ENCODE data around the gene NAP1L4. TPM values are rescaled to one million over a fixed set of nuclear protein-coding genes. Genes with fewer than 3 reads are reported as not detected.

Gene NAP1L4
- total RNA-seq, 2 experiments from 2014 or later: 261 to 263 TPM

DNA sequence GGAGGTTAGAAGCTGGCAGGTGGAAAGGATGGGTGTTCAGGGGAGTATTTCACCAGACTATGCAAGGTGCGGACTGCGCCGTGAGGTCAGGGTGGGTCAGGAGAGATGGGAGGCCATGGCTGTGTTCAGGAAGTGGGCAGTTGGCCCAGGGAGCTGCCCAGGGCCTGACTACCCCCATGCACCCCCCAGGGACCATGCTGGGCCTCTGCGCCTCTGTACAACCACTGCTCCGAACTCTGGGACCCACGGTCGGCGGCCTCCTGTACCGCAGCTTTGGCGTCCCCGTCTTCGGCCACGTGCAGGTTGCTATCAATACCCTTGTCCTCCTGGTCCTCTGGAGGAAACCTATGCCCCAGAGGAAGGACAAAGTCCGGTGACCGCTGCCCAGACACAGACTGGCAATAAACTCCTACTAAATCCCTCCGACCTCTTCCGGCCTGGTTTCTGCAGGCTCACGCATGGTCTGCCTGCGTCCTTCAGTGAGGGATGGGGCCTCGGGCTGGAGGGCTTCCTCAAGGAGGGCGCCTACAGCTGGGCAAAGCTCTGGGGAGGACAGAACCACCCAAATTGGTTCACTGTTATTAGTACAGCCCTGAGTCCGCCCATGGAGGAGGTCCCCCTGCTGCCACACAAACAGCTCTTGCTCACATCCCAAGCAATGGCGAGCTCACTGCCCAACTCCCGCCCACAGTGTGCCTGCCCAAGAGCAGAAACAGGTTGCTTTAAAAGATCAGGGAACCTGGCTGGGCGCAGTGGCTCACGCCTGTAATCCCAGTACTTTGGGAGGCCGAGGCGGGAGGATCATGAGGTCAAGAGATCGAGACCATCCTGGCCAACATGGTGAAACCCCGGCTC, 67.1 kb downstream of the NAP1L4 start:
- Mint-ChIP-seq H3K27me3 (peaks cover 11% of the 10 kb centered on the region), H3K4me1 (ENCODE audit: low read depth) (peaks cover 13% of the 10 kb centered on the region), H3K27ac (no peak overlapping the region), H3K9me3 (no peaks in the 10 kb centered on the region), H3K36me3 (no peaks in the 10 kb centered on the region), H3K4me3 (no peak overlapping the region)
- ChIA-PET CTCF (interaction anchor here (0.8 to 1.4 kb wide), 2 partner anchors 33 to 37 kb away, joined by 3 to 4 read pairs; no protein-coding TSS in a partner anchor), POLR2A (no interaction called here)
- no peak for DNase-seq
- intact Hi-C loops (cut with micrococcal nuclease): no loop called here

DNA sequence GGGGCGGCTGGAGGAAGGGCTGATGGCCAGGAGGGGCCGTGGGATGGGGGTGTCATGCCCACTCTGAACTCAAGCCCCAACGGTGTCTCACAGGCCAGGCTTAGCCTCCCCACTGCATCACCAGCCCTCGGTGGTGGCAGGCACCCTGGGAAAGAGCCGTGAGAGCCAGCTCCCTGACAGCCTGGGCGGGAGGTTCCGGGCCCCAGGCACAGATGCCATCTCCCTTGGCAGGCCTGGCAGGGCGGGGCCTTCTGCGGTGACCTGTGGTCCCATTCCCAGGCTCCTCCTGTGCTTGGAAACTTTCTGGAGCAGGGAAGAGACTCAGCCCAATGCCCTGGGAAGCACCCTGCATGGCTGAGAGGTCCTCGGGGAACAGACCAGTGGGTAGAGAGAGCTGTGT, 67.7 kb downstream of the NAP1L4 start:
- Mint-ChIP-seq H3K4me1 (ENCODE audit: low read depth) (peaks cover 11% of the 10 kb centered on the region), H3K4me3 (no peak overlapping the region), H3K27ac (no peak overlapping the region), H3K27me3 (peaks cover 11% of the 10 kb centered on the region), H3K36me3 (no peaks in the 10 kb centered on the region), H3K9me3 (no peaks in the 10 kb centered on the region)
- DNase-seq: no peak
- ChIA-PET CTCF (no interaction called here), POLR2A (no interaction called here)
- intact Hi-C loops (cut with micrococcal nuclease): no loop called here

DNA sequence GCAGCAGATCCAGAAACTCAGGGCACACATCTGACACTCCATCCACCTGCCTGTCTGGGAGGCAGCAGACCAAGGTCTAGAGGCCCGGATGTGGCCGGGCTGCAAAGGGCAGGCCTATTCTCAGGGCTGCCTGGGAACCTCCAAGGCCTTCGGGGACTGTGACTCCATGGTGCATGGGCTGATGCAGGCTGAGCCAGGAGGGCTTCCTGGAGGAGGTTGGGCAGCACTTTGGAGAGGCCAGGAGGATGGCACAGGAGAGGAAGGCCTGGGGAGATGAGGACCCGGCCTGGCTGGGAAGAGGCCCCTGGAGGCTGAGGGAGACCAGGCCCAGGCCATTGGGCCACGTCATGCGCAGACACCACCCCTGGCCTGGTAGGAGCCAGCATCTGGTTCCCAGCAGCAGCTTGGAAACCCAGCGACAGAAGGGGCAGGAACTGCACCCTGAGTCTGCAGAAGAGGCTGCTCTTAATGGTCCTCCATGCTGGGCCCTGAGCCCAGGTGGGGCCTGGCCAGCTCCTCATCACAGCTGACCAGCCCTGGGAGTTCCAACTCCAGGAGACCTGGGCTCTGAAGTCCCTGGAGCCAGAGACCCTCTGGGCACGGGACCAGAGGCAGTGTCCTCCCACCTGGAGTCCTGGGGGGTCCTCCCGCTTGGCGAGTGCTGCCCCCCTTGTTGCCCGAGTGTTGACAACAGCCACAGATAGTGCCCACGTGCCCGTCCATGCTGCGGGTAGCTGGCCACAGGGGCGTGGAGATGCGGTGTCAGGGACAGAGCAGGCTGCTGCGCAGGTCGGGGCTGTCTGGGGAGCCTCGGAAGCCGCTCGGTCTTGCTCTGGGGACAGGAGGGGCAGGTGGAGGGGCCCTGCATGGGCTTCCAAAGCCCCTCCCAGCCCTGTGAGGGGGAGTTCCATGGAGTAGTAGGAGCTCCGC, 68.4 kb downstream of the NAP1L4 start:
- Mint-ChIP-seq H3K36me3 (no peaks in the 10 kb centered on the region), H3K4me3 (no peak overlapping the region), H3K27me3 (peaks cover 8% of the 10 kb centered on the region), H3K4me1 (ENCODE audit: low read depth) (peaks cover 8% of the 10 kb centered on the region), H3K9me3 (no peaks in the 10 kb centered on the region), H3K27ac (no peak overlapping the region)
- CTCF ChIA-PET: no interaction called here
- POLR2A ChIA-PET: no interaction called here
- intact Hi-C loops (cut with micrococcal nuclease): no loop called here
- no peak for DNase-seq

DNA sequence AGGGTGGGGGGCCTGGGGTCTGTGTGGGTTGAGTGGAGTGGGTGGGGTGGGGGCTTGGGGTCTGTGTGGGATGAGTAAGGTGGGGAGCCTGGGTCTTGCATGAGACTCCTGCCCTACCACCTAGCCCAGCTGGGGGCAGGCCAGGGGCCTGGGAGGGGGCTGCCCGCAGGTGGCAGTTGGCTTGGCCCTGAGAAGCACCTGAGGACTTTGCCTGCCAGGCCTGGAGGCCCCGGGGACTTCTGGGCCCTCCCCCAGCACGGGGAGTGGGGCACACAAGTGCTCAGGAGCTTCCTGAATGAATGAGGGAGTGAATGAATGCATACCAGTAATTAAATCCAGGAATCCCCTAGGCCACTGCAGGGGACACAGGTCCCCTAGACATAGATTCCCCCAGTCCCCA, 69.5 kb downstream of the NAP1L4 start:
- peaks cover under 1% of the 10 kb centered on the region for H3K4me1 Mint-ChIP-seq (ENCODE audit: low read depth)
- no peaks in the 10 kb centered on the region for H3K36me3 Mint-ChIP-seq
- intact Hi-C loops (cut with micrococcal nuclease): no loop called here
- H3K27me3 Mint-ChIP-seq: peaks cover 2% of the 10 kb centered on the region
- ChIA-PET POLR2A (no interaction called here), CTCF (no interaction called here)
- H3K27ac Mint-ChIP-seq: no peak overlapping the region
- no peak for DNase-seq
- H3K4me3 Mint-ChIP-seq: no peak overlapping the region
- no peaks in the 10 kb centered on the region for H3K9me3 Mint-ChIP-seq

DNA sequence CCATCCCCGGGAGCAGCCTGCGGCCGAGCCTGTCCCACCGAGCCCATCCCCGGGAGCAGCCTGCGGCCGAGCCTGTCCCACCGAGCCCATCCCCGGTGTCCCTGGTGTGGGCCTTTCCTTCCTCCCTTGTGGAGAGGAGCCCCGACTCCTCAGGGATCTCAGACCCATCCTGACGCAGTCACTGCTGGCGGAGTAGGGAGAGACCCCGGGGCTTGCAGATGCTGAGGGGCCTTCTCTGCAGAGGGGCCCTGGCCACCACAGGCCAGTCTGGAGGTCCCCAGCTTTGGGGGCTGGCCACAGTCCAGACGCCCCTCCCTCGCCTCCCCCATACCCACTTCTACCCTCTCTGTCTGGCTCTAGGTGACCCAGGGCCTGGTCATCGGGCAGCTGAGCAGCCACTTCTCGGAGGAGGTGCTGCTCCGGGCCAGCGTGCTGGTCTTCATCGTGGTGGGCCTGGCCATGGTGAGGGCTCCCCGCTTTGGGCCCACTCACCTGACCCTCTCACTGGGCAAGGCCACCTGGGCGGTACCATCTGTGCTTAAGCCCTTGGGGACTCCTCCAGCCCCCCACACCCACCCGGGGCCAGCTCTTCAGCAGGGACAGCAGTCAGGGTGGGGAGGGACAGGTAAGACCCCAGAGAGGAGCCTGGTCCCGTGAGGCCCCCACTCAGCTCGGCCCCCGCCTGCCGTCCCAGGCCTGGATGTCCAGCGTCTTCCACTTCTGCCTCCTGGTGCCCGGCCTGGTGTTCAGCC, 70.2 kb downstream of the NAP1L4 start:
- no peak overlapping the region for H3K4me3 Mint-ChIP-seq
- no peak for DNase-seq
- no peaks in the 10 kb centered on the region for H3K36me3 Mint-ChIP-seq
- CTCF ChIA-PET: no interaction called here
- H3K4me1 Mint-ChIP-seq (ENCODE audit: low read depth): no peaks in the 10 kb centered on the region
- H3K9me3 Mint-ChIP-seq: no peaks in the 10 kb centered on the region
- POLR2A ChIA-PET: no interaction called here
- intact Hi-C loops (cut with micrococcal nuclease): no loop called here
- H3K27ac Mint-ChIP-seq: no peak overlapping the region
- H3K27me3 Mint-ChIP-seq: no peaks in the 10 kb centered on the region

DNA sequence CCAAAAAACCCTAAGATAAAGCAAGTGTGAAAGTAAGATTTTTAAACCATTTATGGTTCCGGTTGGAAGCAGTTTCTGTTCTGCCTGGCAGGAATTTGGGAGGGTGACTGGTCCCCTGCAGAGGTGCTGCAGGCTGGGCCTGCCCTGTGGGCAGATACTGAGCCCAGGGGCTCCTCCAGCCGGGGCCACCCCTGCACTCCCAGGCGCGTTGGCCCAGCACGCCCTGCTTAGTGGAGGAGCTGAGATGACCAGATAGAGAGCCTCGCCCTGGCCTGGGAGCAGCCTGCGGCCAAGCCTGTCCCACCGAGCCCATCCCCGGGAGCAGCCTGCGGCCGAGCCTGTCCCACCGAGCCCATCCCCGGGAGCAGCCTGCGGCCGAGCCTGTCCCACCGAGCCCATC, 70.9 kb downstream of the NAP1L4 start:
- ChIA-PET CTCF (no interaction called here), POLR2A (interaction anchor here (1.7 kb wide), 1 partner anchor 8 kb away, joined by 5 read pairs; the partner anchor contains the start of gene PHLDA2)
- no peak for DNase-seq
- Mint-ChIP-seq H3K27ac (no peak overlapping the region), H3K4me1 (ENCODE audit: low read depth) (no peaks in the 10 kb centered on the region), H3K27me3 (no peaks in the 10 kb centered on the region), H3K36me3 (no peaks in the 10 kb centered on the region), H3K9me3 (no peaks in the 10 kb centered on the region), H3K4me3 (no peak overlapping the region)
- intact Hi-C loops (cut with micrococcal nuclease): no loop called here

DNA sequence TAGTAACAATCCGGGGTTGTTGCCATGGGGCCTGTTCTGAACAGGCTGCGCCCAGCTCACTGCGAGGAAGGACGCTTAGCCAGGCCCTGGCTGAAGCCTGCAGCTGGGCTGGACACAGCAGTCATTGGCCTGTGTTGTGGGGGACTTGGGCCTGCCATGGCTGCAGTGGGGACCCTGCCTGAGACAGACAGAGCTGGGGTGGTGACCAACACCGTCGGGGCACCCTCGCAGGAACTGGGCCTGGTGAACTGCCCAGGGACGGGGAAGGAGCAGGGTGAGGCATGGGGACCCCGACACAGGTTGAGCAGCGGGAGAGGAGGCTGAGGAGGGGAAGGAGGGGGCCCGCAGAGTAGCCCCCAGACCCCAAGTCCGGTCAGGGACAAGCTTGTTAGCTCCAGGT, 71.8 kb downstream of the NAP1L4 start:
- Mint-ChIP-seq H3K27ac (no peak overlapping the region), H3K4me3 (no peak overlapping the region), H3K27me3 (no peaks in the 10 kb centered on the region)

DNA sequence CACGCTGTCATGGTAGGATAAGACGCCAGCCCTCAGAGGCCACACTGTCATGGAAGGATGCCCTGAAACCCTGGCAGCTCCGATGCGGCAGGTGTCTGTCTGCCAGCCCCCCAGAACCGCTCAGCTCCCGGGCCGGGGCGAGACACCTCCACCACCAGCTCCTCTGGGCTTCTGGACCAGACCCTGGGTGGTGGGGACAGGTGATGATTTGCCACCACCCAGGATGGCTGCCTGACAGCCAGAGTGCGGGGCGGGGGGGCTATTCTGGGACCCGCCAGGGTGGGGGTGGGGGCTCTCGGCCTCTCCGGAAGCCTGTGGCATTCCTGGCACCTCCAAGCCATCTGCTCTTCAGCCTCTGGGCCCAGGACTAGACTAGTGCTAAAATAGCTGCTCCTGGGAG, 72.3 kb downstream of the NAP1L4 start:
- Mint-ChIP-seq H3K27me3 (no peaks in the 10 kb centered on the region), H3K9me3 (no peaks in the 10 kb centered on the region), H3K27ac (no peak overlapping the region), H3K4me1 (ENCODE audit: low read depth) (no peaks in the 10 kb centered on the region), H3K4me3 (no peak overlapping the region), H3K36me3 (no peaks in the 10 kb centered on the region)
- CTCF ChIA-PET: interaction anchor here (1.0 to 1.7 kb wide), 3 partner anchors 9 to 27 kb away, joined by 3 to 6 read pairs (median 5); partner anchors contain the start of gene PHLDA2
- POLR2A ChIA-PET: interaction anchor here (1.7 kb wide), 1 partner anchor 9 kb away, joined by 5 read pairs; the partner anchor contains the start of gene PHLDA2
- intact Hi-C loops (cut with micrococcal nuclease): no loop called here
- no peak for DNase-seq

More for the DNA sequence above, 71.8 kb downstream of the NAP1L4 start:
- CTCF ChIA-PET: interaction anchor here (0.5 to 1.2 kb wide), 3 partner anchors 9 to 318 kb away, joined by 3 to 6 read pairs (median 3); partner anchors contain the start of gene PHLDA2
- no peaks in the 10 kb centered on the region for H3K4me1 Mint-ChIP-seq (ENCODE audit: low read depth)
- H3K9me3 Mint-ChIP-seq: no peaks in the 10 kb centered on the region
- POLR2A ChIA-PET: interaction anchor here (1.7 kb wide), 1 partner anchor 9 kb away, joined by 5 read pairs; the partner anchor contains the start of gene PHLDA2
- intact Hi-C loops (cut with micrococcal nuclease): no loop called here
- no peaks in the 10 kb centered on the region for H3K36me3 Mint-ChIP-seq
- DNase-seq: no peak

DNA sequence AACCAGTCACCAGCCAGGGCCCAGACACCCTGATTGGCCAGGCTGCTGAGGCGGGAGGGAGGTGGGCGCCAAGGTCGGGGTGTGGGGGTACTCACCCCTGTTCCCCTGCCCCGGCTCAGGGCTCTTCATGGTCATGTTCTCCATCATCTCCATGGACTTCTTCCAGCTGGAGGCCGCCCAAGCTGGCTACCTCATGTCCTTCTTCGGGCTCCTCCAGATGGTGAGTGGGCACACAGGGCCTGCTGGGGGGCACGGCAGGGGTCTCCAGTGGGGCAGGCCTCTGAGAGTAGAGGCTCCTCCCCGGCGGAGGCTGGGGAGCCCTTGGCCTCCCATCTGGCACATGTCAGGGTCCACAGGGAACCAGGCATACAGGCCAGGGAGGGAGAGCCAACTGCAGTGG, 72.9 kb downstream of the NAP1L4 start:
- ChIA-PET POLR2A (interaction anchor here (0.8 kb wide), 1 partner anchor 17 kb away, joined by 3 read pairs; a partner anchor contains a TSS), CTCF (interaction anchor here (1.2 to 1.9 kb wide), 3 partner anchors 10 to 386 kb away, joined by 4 to 6 read pairs (median 5); partner anchors contain the start of gene PHLDA2)
- H3K4me1 Mint-ChIP-seq (ENCODE audit: low read depth): no peaks in the 10 kb centered on the region
- no peaks in the 10 kb centered on the region for H3K9me3 Mint-ChIP-seq
- no peak for DNase-seq
- no peaks in the 10 kb centered on the region for H3K36me3 Mint-ChIP-seq
- H3K27ac Mint-ChIP-seq: no peak overlapping the region
- H3K4me3 Mint-ChIP-seq: no peak overlapping the region
- H3K27me3 Mint-ChIP-seq: no peaks in the 10 kb centered on the region
- intact Hi-C loops (cut with micrococcal nuclease): no loop called here

DNA sequence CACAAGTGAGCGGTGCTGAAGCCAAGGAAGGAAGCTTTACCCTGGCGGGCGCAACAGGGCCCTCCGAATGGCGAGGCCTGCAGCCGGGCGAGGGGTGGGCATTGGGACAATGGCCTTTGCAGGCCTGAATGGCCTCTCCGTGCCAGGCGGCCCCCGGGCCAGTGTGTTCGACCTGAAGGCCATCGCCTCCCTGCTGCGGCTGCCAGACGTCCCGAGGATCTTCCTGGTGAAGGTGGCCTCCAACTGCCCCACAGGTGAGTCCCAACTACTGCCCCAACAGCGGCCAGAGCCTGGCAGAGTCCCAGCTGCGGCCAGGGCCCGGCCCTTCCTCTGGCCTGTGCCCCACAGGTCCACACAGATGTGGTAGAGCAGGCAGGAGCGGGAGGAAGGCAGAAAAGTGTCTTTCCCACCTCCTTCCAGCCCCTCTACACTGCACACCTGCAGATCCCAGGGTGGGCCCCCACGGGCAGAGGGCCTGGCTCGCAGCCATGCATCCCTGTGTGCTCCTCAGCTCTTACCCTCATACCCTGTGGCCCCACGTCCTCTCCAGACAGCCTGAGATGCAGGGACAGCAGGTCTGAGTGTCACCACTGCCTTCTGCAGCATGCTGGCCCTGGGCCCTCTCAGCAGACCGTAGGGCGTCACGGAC, 74.2 kb downstream of the NAP1L4 start:
- POLR2A ChIA-PET: no interaction called here
- CTCF ChIA-PET: interaction anchor here (1.7 to 1.9 kb wide), 2 partner anchors 25 to 385 kb away, joined by 4 to 5 read pairs; no protein-coding TSS in a partner anchor
- no peak overlapping the region for H3K27ac Mint-ChIP-seq

More for the DNA sequence above, 74.2 kb downstream of the NAP1L4 start:
- no peak overlapping the region for H3K4me3 Mint-ChIP-seq
- H3K4me1 Mint-ChIP-seq (ENCODE audit: low read depth): peaks cover 9% of the 10 kb centered on the region
- no peaks in the 10 kb centered on the region for H3K27me3 Mint-ChIP-seq
- H3K36me3 Mint-ChIP-seq: no peaks in the 10 kb centered on the region
- DNase-seq: no peak
- H3K9me3 Mint-ChIP-seq: no peaks in the 10 kb centered on the region
- intact Hi-C loops (cut with micrococcal nuclease): no loop called here

Data from activated CD4-positive, alpha-beta memory T cell treated with anti-CD3 and anti-CD28 coated beads for 36 hours (primary cell).